Stimulated activated naive B cell treated with anti-CD40 and anti-IgM and Interleukin-4, amounts not matched to agents 10 μg/mL and 1 μg/mL and 100 μg/mL, for 72 hours (primary cell): ENCODE measurements around the gene METTL26.

Experiments used
- ATAC-seq, 2 donors: fragments of 150-1000 bp; cut with Tn5 transposase; replicated peaks; 2 replicates each; pipeline ENCODE4 v1.10.0; 2021; ENCODE audit warnings: moderate library complexity in 1 of 2
- DNase-seq: peaks from one replicate; pipeline ENCODE4 v3.0.0; 2021
- H3K27ac Mint-ChIP-seq: one replicate; pipeline ENCODE4 v1.8.0; 2022; ENCODE audit warnings: mild to moderate bottlenecking, mixed read lengths
- H3K27me3 Mint-ChIP-seq, 2 donors: one replicate each; pipeline ENCODE4 v1.8.0; 2022; ENCODE audit warnings: mixed read lengths in 2 of 2
- H3K36me3 Mint-ChIP-seq, 2 donors: one replicate each; pipeline ENCODE4 v1.8.0; 2022; ENCODE audit warnings: mixed read lengths in 2 of 2, mild to moderate bottlenecking in 1 of 2
- H3K4me1 Mint-ChIP-seq, 2 donors: one replicate each; pipeline ENCODE4 v1.8.0; 2022; ENCODE audit warnings: mixed read lengths in 2 of 2, mild to moderate bottlenecking in 1 of 2
- H3K4me3 Mint-ChIP-seq, 2 donors: one replicate each; pipeline ENCODE4 v1.8.0; 2022; ENCODE audit warnings: mild to moderate bottlenecking in 2 of 2, mixed read lengths in 2 of 2, moderate library complexity in 1 of 2
- H3K9me3 Mint-ChIP-seq, 2 donors: one replicate each; pipeline ENCODE4 v1.8.0; 2022; ENCODE audit warnings: mixed read lengths in 2 of 2, mild to moderate bottlenecking in 1 of 2

Gene METTL26

DNA sequence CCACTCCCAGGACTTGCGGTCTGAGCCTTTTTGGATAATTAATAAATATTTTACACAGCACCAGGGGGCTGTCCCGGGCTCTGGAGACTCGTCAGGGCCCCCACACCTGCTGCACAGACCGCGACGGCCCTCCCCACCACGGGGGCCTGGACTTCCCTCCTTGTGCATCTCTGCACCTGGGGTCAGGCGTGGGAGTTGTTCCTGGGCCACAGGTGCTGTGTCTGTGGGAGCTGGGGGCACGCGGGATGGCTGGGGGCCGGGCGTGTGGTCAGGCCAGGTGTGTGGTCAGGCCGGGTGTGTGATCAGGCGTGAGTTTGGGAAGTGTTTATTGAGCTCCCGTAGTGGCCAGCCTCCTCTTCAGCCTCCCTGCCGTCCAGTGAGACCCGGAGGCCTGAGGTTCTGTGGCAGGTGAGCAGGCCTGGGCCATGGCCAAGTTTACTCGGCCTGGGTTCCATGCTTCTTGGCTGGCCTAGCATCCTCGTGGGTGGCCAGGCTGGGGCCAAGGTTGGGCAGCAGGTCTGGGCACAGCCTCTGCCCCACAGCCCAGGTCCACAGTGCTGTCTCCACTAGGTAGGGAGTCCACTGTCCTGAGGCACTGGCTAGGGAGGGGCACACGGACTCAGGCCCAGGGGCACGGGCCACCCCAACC, 42.2 kb upstream of the METTL26 start:
- Mint-ChIP-seq H3K4me1 (peaks cover 31 to 46% of the 10 kb centered on the region in 2 donors), H3K27me3 (peaks cover 13 to 25% of the 10 kb centered on the region in 2 donors), H3K36me3 (peaks cover 22 to 36% of the 10 kb centered on the region in 2 donors), H3K9me3 (no peaks in the 10 kb centered on the region), H3K27ac (no peak overlapping the region), H3K4me3 (peak overlapping the region in 1 of 2 donors; percentile 44)
- ATAC-seq (no peak), DNase-seq (no peak)

- ATAC-seq: no peak
- Mint-ChIP-seq H3K4me3 (no peak overlapping the region), H3K4me1 (peaks cover 29 to 38% of the 10 kb centered on the region in 2 donors), H3K27ac (no peak overlapping the region), H3K36me3 (peaks cover 24 to 34% of the 10 kb centered on the region in 2 donors), H3K9me3 (no peaks in the 10 kb centered on the region), H3K27me3 (peaks cover 13 to 25% of the 10 kb centered on the region in 2 donors)
- DNase-seq: no peak
Measured at GRCh38 chr16:677316-678190, 41.4 kb upstream of the METTL26 start.

DNA sequence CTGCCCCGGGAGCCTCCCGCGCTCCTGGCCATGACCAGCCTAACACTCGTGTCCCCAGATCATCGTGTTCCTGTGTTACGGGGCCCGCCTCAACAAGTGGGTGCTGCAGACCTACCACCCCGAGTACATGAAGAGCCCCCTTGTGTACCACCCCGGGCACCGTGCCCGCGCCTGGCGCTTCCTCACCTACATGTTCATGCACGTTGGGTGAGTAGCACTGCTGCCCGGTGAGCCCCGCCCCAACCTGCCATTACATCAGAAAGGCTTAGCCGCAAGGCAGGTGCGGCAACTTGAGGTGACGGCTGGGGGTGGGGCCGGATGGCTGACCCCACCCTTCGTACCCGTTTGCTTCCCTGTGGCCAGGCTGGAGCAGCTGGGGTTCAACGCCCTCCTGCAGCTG, 40.8 kb upstream of the METTL26 start:
- DNase-seq (no peak), ATAC-seq (no peak)
- no peak overlapping the region for H3K4me3 Mint-ChIP-seq

DNA sequence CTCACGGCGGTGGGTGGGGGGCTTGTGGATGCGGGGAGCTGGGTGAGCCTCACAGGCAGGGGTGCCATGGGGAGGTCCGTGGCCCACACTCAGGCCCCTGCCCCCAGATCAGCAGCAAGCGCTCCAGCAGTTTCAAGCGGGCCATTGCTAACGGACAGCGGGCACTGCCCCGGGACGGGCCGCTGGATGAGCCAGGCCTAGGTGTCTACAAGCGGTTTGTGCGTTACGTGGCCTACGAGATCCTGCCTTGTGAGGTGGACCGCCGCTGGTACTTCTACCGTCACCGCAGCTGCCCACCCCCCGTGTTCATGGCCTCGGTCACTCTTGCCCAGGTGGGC, 40.4 kb upstream of the METTL26 start:
- Mint-ChIP-seq H3K36me3 (peaks cover 20 to 29% of the 10 kb centered on the region in 2 donors), H3K4me3 (no peak overlapping the region), H3K9me3 (no peaks in the 10 kb centered on the region), H3K4me1 (peaks cover 22 to 28% of the 10 kb centered on the region in 2 donors), H3K27ac (no peak overlapping the region), H3K27me3 (peaks cover 13 to 25% of the 10 kb centered on the region in 2 donors)
- DNase-seq: no peak
- no peak for ATAC-seq

More for the DNA sequence above, 40.8 kb upstream of the METTL26 start:
- peaks cover 21 to 30% of the 10 kb centered on the region in 2 donors for H3K36me3 Mint-ChIP-seq
- H3K27me3 Mint-ChIP-seq: peaks cover 13 to 25% of the 10 kb centered on the region in 2 donors
- H3K9me3 Mint-ChIP-seq: no peaks in the 10 kb centered on the region
- H3K4me1 Mint-ChIP-seq: peaks cover 26 to 31% of the 10 kb centered on the region in 2 donors
- no peak overlapping the region for H3K27ac Mint-ChIP-seq

DNA sequence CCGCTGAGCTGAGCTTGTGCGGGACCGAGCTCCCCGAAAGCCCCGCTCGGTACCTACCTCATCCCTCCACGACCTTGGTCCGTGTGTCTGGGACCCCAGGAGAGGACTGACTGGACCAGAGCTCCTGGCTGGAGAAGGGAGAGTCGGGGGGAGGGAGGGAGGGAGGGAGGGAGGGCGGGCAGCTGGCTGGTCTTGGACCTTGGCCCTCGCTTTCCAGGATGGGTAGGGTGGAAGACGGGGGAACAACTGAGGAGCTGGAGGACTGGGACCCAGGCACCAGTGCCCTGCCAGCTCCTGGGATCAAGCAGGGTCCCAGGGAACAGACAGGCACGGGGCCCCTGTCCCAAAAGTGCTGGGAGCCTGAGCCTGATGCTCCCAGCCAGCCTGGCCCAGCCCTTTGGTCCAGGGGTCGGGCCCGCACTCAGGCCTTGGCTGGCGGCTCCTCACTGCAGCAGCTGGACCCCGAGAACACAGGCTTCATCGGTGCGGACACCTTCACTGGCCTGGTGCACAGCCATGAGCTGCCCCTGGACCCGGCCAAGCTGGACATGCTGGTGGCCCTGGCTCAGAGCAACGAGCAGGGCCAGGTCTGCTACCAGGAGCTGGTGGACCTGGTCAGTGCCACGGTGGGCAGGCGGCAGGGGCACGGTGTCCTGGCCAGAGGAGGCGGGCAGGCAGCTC, 39.9 kb upstream of the METTL26 start:
- H3K36me3 Mint-ChIP-seq: peaks cover 15 to 30% of the 10 kb centered on the region in 2 donors
- no peak overlapping the region for H3K4me3 Mint-ChIP-seq
- peaks cover 18 to 23% of the 10 kb centered on the region in 2 donors for H3K4me1 Mint-ChIP-seq
- DNase-seq (no peak), ATAC-seq (no peak)
- peaks cover 13 to 25% of the 10 kb centered on the region in 2 donors for H3K27me3 Mint-ChIP-seq
- H3K9me3 Mint-ChIP-seq: no peaks in the 10 kb centered on the region
- H3K27ac Mint-ChIP-seq: no peak overlapping the region

- ATAC-seq (no peak), DNase-seq (no peak)
- H3K27ac Mint-ChIP-seq: peak within 1 kb of the TSS; percentile 56
- peaks cover 13 to 25% of the 10 kb centered on the region in 2 donors for H3K27me3 Mint-ChIP-seq
- peak within 1 kb of the TSS; percentile 55 to 59 for H3K4me3 Mint-ChIP-seq
- no peaks in the 10 kb centered on the region for H3K9me3 Mint-ChIP-seq
- peaks cover 17 to 21% of the 10 kb centered on the region in 2 donors for H3K4me1 Mint-ChIP-seq
- H3K36me3 Mint-ChIP-seq: peaks cover 13 to 35% of the 10 kb centered on the region in 2 donors
Measured at GRCh38 chr16:674968-675883, 39.1 kb upstream of the METTL26 start, which contains the start of gene RHBDL1. Gene RHBDL1 (plus strand): TSS chr16:675671. CDS start chr16:675791, 120 bp downstream.

DNA sequence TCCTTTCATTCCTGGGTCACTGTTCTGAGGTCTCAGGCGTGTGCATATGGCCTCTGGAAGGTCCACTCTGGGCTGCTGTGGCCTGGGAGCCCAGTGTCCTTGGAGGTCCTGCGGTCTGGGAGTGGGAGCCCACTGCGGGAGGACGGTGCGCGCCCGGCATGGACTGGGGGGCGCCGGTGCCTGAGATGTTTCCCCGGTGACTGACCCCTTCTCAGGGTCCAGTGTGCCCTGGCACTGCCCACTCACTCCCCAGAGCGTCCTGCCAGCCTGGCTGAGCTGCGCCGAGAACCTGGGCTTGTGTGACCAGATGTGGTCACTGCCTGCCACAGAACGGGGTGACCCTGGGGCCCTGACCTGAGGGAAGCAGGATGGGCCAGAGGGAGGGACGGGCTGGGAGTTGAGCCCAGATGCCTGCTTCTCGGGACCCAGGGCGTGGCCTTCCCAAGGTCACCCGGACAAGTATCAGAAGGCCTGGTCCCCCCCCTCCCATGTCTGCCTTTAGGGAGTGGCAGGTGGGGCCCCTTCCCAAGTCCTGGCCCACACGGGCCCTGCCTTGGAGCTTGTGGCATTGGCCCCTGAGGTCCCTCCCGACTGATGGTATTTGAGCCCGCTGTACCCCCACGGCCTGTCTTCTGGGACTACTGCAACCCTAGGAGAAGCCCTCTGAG, 38.2 kb upstream of the METTL26 start:
- H3K4me3 Mint-ChIP-seq: no peak overlapping the region
- DNase-seq (no peak), ATAC-seq (no peak)
- peaks cover 13 to 25% of the 10 kb centered on the region in 2 donors for H3K27me3 Mint-ChIP-seq
- H3K27ac Mint-ChIP-seq: no peak overlapping the region
- peaks cover 15 to 41% of the 10 kb centered on the region in 2 donors for H3K36me3 Mint-ChIP-seq
- peaks cover 15 to 25% of the 10 kb centered on the region in 2 donors for H3K4me1 Mint-ChIP-seq
- no peaks in the 10 kb centered on the region for H3K9me3 Mint-ChIP-seq

DNA sequence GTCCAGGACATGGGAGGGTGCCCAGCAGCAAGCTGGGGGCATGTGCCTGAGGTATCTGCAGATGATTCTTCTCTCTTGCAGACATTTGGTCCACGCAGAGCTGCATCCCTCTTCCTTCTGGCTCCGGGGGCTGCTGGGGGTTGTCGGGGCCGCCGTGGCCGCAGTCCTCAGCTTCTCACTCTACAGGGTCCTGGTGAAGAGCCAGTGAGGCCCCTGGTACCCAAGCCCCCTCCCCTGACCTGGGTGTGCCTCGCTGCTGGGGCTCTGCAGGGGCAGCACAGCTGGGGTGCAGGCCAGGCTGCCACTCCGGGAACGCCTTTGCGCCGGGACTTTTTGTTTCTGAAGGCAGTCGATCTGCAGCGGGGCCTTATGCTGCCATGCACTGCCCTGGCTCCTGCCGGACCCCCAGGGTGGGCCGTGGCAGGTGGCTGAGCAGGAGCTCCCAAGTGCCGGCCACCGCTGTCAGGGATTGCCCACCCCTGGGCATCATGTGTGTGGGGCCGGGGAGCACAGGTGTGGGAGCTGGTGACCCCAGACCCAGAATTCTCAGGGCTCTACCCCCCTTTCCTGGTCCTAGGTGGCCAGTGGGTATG, 37.4 kb upstream of the METTL26 start:
- peaks cover 13 to 25% of the 10 kb centered on the region in 2 donors for H3K27me3 Mint-ChIP-seq
- H3K4me1 Mint-ChIP-seq: peaks cover 16 to 25% of the 10 kb centered on the region in 2 donors
- no peak for DNase-seq
- H3K4me3 Mint-ChIP-seq: no peak overlapping the region
- ATAC-seq: no peak
- H3K9me3 Mint-ChIP-seq: no peaks in the 10 kb centered on the region
- no peak overlapping the region for H3K27ac Mint-ChIP-seq
- peaks cover 21 to 41% of the 10 kb centered on the region in 2 donors for H3K36me3 Mint-ChIP-seq

DNA sequence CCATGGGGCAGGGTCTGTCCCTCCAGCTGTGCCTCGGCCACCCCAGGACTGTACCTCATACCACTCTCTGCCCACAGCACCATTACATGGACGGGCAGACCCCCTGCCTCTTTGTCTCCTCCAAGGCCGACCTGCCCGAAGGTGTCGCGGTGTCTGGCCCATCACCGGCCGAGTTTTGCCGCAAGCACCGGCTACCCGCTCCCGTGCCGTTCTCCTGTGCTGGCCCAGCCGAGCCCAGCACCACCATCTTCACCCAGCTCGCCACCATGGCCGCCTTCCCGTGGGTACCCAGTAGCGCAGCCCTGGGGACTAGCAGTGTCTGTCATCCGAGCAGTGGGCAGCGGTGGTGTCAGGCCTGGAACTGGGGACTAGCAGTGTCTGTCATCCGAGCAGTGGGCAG, 36.7 kb upstream of the METTL26 start:
- Mint-ChIP-seq H3K27me3 (peaks cover 13 to 22% of the 10 kb centered on the region in 2 donors), H3K9me3 (no peaks in the 10 kb centered on the region), H3K4me1 (peaks cover 15 to 26% of the 10 kb centered on the region in 2 donors), H3K36me3 (peaks cover 21 to 41% of the 10 kb centered on the region in 2 donors), H3K4me3 (no peak overlapping the region), H3K27ac (no peak overlapping the region)
- no peak for DNase-seq
- ATAC-seq: no peak

- peaks cover 17 to 31% of the 10 kb centered on the region in 2 donors for H3K4me1 Mint-ChIP-seq
- peaks cover 13 to 17% of the 10 kb centered on the region in 2 donors for H3K27me3 Mint-ChIP-seq
Measured at GRCh38 chr16:672371-672770, 36.3 kb upstream of the METTL26 start.

DNA sequence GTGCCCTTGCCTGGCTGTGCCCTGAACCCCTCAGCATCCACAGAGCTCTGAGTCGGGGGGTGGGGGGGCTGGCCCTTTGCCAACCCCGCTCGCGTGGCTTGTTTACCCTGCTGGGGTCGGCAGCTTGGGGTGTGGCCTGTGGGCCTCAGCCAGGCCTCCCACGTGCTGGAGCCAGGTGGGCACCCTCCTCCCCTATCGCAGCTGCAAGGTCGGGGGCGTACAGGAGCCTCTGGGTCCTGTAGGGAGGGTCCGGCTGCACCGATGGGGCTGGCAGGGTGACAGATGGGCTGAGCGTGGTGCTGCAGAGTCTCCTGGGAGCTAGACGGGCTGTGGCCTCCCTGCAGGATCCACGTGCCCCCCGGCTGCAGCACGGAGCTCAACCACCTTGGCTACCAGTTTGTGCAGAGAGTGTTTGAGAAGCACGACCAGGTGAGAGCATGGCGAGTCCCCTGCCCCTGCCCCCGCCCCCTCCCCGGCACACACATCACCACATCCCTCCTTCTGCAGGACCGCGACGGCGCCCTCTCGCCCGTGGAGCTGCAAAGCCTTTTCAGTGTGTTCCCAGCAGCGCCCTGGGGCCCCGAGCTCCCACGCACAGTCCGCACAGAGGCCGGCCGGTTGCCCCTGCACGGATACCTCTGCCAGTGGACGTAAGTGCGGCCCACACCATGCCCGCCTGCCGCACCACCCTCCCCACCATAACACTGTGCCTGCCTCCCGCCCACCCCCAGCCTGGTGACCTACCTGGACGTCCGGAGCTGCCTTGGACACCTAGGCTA, 35.4 kb upstream of the METTL26 start:
- peaks cover 8 to 9% of the 10 kb centered on the region in 2 donors for H3K27me3 Mint-ChIP-seq
- H3K4me3 Mint-ChIP-seq: no peak overlapping the region
- ATAC-seq (no peak), DNase-seq (no peak)
- peaks cover 21 to 41% of the 10 kb centered on the region in 2 donors for H3K36me3 Mint-ChIP-seq
- no peaks in the 10 kb centered on the region for H3K9me3 Mint-ChIP-seq
- H3K27ac Mint-ChIP-seq: no peak overlapping the region
- peaks cover 15 to 31% of the 10 kb centered on the region in 2 donors for H3K4me1 Mint-ChIP-seq

More at GRCh38 chr16:672371-672770, 36.3 kb upstream of the METTL26 start:
- DNase-seq (no peak), ATAC-seq (no peak)
- no peak overlapping the region for H3K27ac Mint-ChIP-seq
- no peaks in the 10 kb centered on the region for H3K9me3 Mint-ChIP-seq
- no peak overlapping the region for H3K4me3 Mint-ChIP-seq
- peaks cover 21 to 41% of the 10 kb centered on the region in 2 donors for H3K36me3 Mint-ChIP-seq
